ENCODE measurements around the gene SSR2.

Gene SSR2

DNA sequence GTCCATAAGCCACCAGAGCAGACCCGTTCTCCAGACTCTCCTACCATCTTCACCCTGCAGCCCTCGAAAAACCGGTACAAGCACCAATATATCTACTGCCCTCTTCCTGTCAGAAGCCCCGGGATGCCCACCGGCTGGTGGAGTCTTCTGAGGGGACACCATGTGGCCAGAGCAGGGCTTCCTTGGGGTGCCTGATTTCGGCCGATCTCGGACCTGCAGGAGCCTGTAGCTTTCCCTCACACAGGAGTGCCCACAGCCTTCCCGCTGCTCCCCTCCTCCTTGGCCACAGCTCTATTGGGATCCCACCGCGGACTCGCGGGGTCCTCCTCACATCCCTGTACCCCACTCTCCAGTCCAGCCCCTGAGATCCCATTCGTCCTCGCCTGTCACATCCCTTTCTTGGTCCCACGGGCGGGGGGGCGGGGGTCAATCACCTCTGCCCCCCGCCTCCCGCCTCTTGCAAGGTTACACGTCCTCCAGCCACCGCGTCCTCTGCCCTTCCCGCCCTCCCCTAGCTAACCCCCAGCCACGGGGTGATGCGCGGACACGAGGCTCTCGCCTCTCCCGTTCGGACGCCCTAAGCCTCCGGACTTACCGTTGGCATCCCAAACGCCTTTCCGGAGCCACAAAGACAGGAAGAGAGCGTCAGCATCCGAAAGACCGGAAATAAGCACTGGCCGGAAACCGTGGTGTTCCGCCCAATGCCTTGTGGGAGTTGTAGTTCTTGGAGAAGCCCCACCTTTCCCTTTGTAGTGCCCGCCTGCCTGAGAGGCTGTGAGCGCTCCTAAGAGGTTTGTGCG, at the start of gene SSR2:
Gene SSR2, minus strand, starts transcription at position 659 of the 800 bp plus-strand sequence. CDS start 784 bp downstream, outside the sequence.
- DNase-seq (ENCODE audit: extremely low read depth, low read depth), result peak; percentile 70

DNA sequence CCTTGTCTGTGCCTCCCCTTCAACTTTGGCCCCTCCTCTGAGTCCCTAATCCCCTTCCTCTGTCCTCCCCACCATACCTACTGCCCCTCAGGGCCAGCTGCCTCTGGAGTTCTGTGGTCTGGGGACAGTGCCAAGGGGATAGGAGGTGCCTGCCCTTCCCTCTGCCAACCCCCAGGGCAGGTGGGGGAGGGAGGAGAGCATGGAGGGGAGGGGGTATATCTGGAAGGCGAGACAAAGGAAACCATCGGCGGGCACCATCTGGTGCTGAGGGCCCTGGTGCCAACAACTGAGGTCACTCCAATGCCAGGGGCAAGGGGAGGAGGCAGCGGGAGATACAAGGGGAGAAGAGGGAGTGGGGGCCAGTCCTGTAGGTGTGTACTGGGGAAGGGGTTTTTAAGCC, 49.8 kb upstream of the SSR2 start:
- TF ChIP-seq, protein P1, sequence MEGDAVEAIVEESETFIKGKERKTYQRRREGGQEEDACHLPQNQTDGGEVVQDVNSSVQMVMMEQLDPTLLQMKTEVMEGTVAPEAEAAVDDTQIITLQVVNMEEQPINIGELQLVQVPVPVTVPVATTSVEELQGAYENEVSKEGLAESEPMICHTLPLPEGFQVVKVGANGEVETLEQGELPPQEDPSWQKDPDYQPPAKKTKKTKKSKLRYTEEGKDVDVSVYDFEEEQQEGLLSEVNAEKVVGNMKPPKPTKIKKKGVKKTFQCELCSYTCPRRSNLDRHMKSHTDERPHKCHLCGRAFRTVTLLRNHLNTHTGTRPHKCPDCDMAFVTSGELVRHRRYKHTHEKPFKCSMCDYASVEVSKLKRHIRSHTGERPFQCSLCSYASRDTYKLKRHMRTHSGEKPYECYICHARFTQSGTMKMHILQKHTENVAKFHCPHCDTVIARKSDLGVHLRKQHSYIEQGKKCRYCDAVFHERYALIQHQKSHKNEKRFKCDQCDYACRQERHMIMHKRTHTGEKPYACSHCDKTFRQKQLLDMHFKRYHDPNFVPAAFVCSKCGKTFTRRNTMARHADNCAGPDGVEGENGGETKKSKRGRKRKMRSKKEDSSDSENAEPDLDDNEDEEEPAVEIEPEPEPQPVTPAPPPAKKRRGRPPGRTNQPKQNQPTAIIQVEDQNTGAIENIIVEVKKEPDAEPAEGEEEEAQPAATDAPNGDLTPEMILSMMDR (IDR thresholded peaks at IDR 0.05; ENCODE audit: low read depth, low read length), result no peak
- DNase-seq (ENCODE audit: extremely low read depth, low read depth), result no peak

More for the DNA sequence above, at the start of gene SSR2:
- TF ChIP-seq, protein P1 (IDR thresholded peaks at IDR 0.05; ENCODE audit: low read depth, low read length), result no peak; the same call in 1 of the 2 replicates

DNA sequence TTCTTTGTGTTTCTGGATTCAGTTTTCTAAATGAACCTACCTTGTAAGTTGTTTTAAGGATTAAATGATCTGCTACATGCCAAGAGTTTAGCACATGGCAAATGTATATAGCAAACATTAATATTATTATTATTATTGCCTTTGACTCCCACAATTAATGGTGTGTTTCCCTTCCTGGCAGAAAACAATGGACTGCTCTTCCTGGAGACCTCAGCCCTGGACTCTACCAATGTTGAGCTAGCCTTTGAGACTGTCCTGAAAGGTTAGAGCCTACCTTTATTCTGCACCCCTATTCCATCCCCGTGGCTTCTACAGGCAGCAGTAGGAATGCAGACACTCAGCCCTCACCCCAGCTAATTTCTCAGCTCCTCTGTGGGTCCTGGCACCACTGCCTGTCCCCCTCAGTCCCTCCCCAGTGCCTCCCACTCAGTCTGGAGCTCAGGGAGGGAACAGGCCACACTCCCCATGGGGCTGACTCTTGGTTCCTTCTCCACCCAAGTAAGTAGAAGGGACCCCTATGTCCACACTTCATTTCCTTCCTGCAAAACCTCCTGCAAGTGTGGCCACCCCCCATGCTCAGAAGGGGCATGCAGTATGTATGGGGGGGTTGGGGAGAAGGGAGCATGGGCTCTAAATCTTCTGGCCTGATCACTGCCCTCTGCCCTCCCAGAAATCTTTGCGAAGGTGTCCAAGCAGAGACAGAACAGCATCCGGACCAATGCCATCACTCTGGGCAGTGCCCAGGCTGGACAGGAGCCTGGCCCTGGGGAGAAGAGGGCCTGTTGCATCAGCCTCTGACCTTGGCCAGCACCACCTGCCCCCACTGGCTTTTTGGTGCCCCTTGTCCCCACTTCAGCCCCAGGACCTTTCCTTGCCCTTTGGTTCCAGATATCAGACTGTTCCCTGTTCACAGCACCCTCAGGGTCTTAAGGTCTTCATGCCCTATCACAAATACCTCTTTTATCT, 49.0 kb upstream of the SSR2 start:
- TF ChIP-seq, protein P1 (IDR thresholded peaks at IDR 0.05; ENCODE audit: low read depth, low read length), result no peak

DNA sequence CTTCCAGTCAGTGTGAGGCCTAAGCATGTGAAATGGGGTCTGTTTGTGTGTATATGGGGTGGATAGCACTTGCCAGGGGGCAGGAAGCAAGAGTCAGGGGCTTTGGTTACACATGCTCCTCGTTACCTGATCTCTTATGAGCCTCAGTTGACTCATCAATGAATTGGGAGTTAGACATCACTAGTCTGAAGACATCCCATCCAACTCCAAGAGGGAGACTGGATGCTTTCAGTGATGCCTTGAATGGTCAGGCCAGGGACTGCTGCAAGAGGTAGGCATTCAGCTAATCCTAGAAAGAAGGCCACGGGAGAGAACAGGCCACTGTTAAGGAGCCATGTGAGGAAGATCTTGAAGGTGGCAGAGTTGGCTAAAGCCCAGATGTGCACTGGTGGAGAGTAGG, 46.5 kb upstream of the SSR2 start:
- DNase-seq (ENCODE audit: extremely low read depth, low read depth), result no peak
- TF ChIP-seq, protein P1 (IDR thresholded peaks at IDR 0.05; ENCODE audit: low read depth, low read length), result no peak

More for the DNA sequence above, 49.0 kb upstream of the SSR2 start:
- no peak for DNase-seq (ENCODE audit: extremely low read depth, low read depth)

DNA sequence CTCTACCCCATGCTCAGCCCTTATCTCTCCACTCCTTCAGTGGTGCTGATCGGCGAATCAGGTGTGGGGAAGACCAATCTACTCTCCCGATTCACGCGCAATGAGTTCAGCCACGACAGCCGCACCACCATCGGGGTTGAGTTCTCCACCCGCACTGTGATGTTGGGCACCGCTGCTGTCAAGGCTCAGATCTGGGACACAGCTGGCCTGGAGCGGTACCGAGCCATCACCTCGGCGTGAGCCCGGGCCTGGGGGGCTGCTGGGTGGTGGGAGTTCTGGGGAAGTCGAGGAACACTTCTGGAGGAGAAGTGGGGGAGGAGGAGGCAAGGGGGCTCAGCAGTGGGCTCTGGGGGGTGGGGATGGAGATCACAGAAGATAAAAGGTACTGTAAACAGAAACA, 45.1 kb upstream of the SSR2 start:
- DNase-seq (ENCODE audit: extremely low read depth, low read depth), result no peak
- TF ChIP-seq, protein P1 (IDR thresholded peaks at IDR 0.05; ENCODE audit: low read depth, low read length), result no peak

DNA sequence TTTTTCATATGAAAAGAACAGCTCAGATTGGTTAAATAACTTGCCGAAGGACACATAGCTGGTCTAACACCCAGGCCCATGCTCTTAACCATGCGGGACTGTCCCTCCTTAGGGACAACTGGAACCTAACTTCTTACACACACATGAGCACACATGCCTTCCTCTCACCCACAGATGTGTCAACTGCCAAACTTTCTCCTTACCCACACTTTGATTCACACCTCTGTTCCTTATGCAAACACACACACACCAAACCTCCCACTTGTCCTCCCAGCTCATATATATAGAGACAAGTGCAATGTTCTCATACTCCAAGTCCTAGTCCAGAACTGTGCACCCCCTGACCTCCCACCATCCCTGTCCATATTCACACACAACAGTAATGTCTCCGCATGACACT, 44.5 kb upstream of the SSR2 start:
- DNase-seq (ENCODE audit: extremely low read depth, low read depth), result no peak
- TF ChIP-seq, protein P1 (IDR thresholded peaks at IDR 0.05; ENCODE audit: low read depth, low read length), result no peak

Measured in AG09319 (cell line).